ENCODE data around the gene CNTNAP2.
A peak's percentile ranks its signal among the peaks of the same experiment; 100 is the strongest.
"Not testable (repeated sequence)": the region's sequence is repeated elsewhere in the genome, so short reads cannot be mapped to it uniquely, and the experiment has no call there.

The CNTNAP2 gene

DNA sequence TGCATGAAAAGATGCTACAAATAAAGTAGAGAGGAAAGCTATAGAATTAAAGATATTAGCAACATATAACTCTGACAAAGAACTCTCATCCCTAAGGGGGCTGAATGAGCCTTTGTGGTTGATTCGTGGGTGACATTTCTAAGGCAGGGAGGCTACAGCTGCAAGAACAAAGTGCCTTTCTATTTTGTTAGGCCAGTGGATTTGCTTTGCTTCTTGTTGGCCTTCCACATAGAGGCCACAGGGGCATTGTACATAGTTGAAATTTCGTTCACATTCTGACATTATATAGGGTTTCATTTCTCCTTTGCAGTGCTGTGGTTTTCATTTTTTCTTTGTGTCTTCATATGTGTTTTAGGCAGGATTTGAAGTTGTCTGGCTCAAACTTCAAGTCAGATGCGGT, 1654.7 kb downstream of the CNTNAP2 start:
- no peak for DNase-seq (ENCODE audit: low spot score)

GRCh38 chr7:147774461-147774860, 1657.9 kb downstream of the CNTNAP2 start:
- no peak for DNase-seq (ENCODE audit: low spot score)

DNA sequence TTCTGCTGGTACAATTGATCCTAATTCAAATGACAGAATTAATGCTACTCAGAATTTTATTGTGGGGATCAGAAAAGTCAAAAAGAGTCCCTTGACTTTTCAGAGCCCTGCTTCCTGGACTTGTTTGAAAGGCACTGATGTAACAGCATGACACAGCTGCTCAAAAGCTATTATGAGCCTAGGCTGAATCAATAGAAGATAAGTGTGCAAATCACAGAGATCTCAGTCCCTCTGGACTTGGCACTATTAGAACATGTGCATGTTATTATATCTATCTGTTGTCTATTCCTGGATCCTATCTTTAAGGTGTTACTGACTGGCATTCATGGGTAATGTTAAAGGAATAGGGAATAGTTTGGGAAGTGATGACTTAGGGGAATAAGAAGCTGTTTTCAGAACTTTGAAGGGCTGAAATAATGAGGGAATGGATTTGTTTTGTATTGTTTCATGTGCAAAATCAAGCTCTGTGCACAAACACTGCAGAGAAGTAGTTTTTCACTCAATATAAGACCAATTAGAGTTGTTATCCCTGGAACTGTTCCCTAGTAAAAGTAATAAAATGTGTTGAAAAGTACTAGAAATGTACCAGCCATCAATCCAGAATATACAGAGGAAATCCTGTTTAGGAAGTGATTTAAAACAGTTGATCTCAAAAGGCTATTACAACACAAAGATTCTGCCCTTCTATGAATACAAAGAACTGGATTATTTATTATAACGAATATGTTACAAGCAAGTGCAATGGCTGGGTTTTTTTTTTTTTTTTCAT, 1659.1 kb downstream of the CNTNAP2 start:
- no peak for DNase-seq (ENCODE audit: low spot score)

DNA sequence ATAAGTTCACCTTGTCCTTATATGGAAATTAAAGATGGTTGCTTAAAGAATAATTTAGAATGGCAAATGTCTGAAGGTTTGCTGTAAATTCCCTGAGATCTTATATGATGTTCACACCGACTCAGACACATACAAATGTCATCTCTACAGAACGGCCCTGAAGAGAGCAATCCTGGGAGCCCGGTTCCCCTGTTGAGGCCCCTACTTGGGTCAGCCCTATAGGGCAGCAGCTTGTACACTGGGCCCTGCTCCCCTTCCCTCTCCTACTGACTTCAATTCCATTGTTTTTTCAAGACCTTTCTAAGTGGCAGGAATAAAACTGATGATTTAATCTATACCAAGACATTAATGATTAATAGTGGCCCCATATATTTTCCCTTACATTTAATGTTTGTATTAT, 1660.7 kb downstream of the CNTNAP2 start:
- DNase-seq (ENCODE audit: low spot score): no peak

- DNase-seq (ENCODE audit: low spot score): no peak
These were observed 1663.3 kb downstream of the CNTNAP2 start for GRCh38 chr7:147779949-147780348.

DNA sequence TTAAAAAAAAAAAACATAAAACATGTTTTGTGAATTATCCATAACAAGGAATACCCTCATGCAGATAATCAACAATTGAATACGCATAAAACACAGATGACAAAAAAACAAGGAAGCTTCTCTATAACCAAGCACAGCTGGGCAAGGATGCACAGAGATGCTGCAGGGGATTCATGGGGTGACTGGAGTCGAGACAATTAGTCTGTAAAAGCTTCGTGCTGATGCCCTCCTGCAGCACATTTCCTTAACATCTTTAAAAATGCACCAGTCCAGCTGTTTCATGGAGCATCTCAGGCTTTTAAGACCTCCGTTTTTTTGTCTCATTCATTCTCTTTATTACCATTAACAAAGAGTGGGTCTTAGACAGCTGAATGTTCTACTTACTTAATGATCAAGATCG, 1680.0 kb downstream of the CNTNAP2 start:
- DNase-seq (ENCODE audit: low spot score): no peak

DNA sequence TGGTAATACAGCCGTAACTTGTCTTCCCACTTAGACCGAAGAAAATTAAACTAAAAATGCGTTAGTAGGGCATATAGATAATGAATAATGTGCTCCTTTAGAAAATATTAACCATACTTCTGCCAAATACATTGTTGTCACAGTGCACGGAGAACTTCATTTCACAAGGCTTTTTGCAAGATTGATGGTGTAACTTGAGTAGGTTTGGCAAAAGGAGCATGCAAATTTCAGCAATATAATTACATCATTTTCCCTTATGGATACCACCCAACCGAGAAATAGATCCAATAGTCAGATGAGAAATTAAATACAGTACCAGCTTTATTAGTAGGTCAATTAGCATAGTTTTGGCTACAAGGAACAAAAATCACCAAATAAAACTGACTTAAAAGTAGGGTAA, 1681.4 kb downstream of the CNTNAP2 start:
- DNase-seq (ENCODE audit: low spot score): no peak

DNA sequence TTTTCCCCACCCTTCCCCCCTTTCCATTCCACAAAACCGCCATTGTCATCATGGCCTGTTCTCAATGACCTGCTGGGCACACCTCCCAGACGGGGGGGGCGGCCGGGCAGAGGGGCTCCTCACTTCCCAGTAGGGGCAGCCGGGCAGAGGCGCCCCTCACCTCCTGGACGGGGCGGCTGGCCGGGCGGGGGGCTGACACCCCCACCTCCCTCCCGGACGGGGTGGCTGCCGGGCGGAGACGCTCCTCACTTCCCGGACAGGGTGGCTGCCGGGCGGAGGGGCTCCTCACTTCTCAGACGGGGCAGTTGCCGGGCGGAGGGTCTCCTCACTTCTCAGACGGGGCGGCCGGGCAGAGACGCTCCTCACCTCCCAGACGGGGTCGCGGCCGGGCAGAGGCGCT, 1685.2 kb downstream of the CNTNAP2 start:
- not testable (repeated sequence) for DNase-seq (ENCODE audit: low spot score)

- DNase-seq (ENCODE audit: low spot score): no peak
These were observed 1686.5 kb downstream of the CNTNAP2 start for GRCh38 chr7:147803151-147803550.

- DNase-seq (ENCODE audit: low spot score): no peak
These were observed 1687.0 kb downstream of the CNTNAP2 start for GRCh38 chr7:147803606-147804005.

DNA sequence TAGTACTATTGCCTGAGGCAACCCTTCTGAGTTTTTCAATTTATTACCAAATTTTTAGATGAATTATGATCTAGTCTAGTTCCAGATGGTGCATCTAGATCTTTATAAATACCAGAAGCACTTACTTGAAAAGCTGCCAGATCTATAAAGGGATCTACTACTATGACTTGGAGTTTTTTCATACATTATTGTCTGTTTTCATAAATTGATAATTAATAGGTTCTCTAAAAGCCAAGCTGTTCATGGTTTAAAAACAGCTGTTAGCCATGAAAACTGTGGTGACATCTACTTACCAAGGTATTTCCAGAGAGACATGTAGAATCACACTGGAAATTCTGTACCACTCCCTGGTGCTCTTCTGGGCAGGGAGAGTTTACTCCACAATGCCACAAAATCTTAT, 1687.4 kb downstream of the CNTNAP2 start:
- no peak for DNase-seq (ENCODE audit: low spot score)

DNA sequence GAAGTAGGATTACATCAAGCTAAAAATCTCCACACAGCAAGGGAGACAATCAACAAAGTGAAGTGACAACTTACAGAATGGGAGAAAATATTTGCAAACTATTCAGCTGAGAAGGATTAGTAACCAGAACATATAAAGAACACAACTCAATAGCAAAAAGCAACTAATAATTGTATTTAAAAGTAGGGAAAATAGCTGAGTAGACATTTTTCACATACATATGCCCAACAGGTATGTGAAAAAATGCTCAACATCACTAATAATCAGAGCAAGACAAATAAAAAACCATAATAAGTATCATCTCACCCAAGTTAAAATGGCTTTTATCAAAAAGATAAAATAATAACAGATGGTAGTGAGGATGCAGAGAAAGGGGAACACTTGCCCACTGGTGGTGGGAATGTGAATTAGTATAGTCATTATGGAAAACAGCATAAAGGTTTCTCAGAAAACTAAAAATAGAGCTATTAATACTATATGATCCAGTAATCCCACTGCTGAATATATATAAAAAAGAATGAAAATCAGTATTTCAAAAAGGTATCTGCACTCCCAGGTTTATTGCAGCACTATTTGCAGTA, 1689.5 kb downstream of the CNTNAP2 start:
- DNase-seq (ENCODE audit: low spot score): no peak

DNA sequence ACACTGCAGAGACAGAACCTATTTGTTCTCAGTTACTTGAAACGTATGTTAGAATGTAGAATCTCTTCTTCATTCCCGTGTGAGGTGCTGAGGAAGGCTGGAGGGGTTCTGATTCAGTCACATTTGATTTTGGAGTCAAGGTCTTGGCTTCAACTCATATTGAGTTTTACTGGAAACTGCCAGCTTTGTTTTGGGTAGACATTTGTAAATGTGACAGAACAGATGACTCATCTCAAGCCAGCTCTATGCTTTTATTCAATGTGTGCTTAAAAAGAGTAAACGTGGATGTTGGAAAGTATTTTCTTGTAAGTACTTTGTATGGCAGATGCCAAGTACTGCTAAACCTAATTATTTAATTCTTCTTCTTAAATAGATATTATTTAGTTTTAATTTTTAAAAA, 1693.2 kb downstream of the CNTNAP2 start:
- no peak for DNase-seq (ENCODE audit: low spot score)

DNA sequence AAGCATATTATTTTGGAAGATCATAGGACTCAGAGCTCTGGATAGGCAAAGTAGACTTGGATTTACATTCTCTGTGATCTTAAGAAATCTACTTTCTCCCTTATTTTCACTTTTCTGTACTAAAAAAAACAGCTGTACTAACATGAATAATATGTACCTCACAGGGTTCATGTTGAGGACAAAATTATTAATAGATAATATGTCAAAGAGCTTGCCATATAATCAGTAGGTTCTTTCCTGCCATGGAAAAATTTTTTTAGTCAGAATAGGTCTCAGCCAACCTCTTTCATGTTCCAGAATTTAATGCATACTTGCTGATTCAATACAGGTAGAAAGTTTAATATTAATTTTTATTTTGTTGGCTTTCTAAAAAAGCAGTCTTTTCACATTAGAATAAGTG, 1693.7 kb downstream of the CNTNAP2 start:
- DNase-seq (ENCODE audit: low spot score): no peak

DNA sequence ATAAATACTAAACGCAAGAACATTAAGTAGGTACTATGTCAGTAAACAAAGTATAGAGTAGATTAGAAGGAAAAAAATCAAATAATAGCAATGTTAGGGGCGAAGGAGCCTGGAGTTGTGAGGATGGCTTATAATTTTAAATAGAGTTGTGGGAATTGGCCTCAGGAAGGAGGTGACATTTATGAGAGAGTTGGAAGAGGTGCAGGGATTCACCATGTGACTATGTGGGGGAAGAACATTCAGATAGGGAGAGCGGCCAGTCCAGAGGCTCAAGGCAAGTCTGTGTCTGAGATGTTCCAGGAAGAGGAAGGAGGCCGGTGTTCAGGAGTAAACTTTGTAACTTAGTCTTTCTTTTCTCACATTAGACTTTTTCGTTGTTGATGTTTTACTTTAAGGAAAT, 1695.3 kb downstream of the CNTNAP2 start:
- no peak for DNase-seq (ENCODE audit: low spot score)

DNA sequence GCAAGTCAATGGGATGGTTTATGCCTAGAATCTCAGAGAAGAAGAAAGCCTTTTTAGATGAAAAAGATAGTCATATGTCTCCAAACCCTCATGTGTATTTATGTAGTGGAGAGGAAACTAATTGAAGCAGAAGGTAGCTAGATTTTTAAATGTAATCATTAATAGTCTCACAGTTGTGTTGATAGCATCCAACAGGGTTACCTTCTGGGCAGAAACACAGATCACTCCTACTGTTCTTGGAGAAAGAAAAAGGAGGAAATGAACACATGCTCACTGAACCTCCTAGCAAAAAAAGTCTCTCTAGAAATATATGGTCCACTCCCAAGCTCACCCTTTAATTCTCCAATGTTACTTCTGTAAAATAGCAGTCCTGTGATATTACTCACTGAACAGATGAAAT, 1696.7 kb downstream of the CNTNAP2 start:
- DNase-seq (ENCODE audit: low spot score): no peak

- no peak for DNase-seq (ENCODE audit: low spot score)
These were observed 1701.7 kb downstream of the CNTNAP2 start for GRCh38 chr7:147818317-147818716.

DNA sequence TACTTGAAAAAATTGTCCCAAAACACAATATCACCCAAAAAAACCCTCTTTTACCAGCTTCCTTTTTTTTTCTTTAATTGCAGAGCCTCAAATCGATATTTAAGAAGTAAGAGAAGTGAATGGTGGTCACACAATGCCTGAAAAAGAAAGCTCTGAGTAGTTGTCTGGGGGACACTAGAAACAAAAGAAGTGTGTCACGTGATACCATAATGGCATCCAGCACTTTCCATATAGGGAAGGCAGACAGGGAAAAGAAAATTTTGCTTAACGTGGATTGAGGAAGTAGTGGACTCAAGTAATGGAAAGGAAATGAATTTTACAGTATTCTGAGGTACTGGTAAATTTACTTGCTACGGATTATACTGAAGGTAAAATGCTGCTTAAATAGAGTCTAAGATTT, 1708.1 kb downstream of the CNTNAP2 start:
- no peak for DNase-seq (ENCODE audit: low spot score)

DNA sequence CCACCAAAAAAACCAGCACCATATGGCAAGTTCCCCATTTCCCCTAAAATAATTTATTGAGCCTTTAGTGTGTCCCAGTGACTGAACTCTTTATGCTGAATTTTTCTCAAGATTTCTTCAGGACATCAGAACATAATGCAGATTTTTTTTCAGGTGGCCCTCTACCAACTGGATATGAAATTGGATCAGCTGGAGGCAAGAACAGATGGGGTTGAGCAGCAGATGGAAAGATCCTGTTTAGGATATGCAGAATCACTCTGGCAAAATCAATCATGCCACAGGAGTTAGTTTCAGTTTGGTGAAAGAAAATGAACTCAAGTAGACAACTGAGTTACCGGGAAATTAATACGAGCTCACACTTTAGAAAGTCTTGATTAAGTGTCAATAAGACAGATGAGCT, 1712.4 kb downstream of the CNTNAP2 start:
- DNase-seq (ENCODE audit: low spot score): no peak

GRCh38 chr7:147833557-147833956, 1717.0 kb downstream of the CNTNAP2 start:
- peak; percentile 10 for DNase-seq (ENCODE audit: low spot score)

DNA sequence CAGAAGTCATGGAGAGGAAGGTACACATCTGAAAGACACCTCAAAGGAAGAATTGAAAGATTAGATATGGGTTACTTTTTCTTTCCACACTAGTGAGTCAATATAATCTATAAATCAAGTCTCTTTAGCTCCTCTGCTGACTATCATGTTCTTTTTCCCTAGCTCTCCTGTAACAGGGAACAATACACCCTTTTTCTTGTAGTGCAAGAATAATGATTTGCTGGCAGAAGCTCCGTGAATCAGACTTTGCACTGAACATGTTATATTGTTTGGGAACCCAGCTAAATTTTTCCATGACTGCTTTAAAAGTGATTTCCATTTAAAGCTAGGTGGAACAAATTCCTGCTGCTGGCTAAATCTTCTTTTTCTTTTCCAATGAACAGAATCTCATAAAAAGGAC, 1717.4 kb downstream of the CNTNAP2 start:
- no peak for DNase-seq (ENCODE audit: low spot score)

DNA sequence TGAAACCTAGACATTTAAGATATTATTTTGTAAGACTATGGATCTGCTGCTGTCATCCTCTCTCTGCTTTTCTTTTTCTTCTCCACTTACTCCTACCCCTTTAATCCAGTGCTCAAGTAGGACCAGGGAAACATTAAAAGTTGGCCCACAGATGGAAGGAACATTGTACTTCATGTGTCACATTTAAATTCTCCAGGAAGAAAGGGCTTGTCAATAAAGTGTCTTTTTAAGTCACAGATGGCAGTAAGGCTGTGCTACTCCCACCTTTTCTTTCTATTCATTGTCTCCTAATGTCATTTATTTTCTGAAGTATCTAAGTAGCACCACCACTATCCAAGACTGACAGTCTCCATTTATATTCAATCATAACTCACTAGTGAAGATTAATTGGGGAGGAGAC, 1736.2 kb downstream of the CNTNAP2 start:
- no peak for DNase-seq (ENCODE audit: low spot score)

DNA sequence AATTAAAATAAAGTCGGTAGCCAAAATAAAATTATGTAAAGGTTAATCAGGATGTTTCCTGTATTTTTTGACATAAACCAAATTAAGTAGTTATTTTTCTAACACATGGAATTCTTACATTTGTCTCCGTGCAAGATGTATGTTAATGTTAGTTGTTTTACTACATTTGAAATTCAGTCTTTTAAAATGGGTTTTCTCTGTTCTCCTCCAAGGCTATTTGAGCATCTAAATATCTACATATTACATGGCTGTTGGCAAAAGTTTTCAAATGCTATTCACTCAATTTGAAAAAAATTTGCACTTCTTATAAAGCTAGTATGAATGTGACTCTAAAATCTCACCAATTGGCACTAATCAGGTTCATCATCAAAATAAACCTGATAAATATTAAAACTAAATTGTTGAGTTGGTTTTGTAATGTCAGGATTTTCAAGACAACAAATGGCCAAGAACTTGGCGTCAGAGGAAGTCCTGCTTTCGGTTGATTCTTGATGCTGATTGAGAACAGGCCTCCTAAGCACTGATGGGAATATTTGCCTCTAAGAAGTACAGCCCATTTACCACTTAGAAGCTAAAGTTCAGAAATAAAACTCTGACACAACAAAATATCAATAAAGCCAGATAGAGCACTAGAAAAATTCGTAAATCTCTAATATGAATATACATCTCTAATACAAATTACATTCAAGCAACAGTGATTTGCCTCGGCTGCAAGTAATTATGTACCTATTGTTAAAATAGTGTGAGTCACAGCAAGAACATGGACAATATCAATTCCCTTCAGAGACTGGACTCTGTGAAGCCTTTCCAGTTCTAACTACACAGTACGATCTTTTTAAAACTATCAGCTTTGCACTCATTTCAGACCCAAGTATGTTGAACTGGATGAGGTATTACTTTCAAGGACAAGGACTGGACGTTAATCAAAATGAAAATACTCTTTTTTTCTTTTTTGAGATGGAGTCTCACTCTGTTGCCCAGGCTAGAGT, 1740.8 kb downstream of the CNTNAP2 start:
- DNase-seq (ENCODE audit: low spot score): no peak

Measured in HuH-7 (cell line).